IPS DF 6.9 (cell line): ENCODE results near the gene BCR.

Experiments used
- DNase-seq: peaks from one replicate; pipeline ENCODE4 v3.0.0-alpha.2; 2013; ENCODE audit warnings: low read depth, low spot score
- H3K27ac ChIP-seq: one replicate; pipeline ENCODE4 v1.5.1; 2013; ENCODE audit warnings: low read length, control low read depth
- H3K27me3 ChIP-seq: 2 replicates; pipeline ENCODE4 v1.6.1; 2013; ENCODE audit warnings: mild to moderate bottlenecking, low read length; ENCODE audit not compliant: control insufficient read depth, insufficient read depth
- H3K36me3 ChIP-seq: 2 replicates; pipeline ENCODE4 v1.6.1; 2013; ENCODE audit warnings: low read length; ENCODE audit not compliant: control insufficient read depth, insufficient read depth
- H3K4me1 ChIP-seq: 2 replicates; pipeline ENCODE4 v1.6.1; 2013; ENCODE audit warnings: low read length; ENCODE audit not compliant: control insufficient read depth, insufficient read depth
- H3K4me3 ChIP-seq: 2 replicates; pipeline ENCODE4 v1.5.1; 2013; ENCODE audit warnings: mild to moderate bottlenecking, low read length
- H3K9me3 ChIP-seq: 2 replicates; pipeline ENCODE4 v1.6.1; 2013; ENCODE audit warnings: low read length, inconsistent platforms; ENCODE audit not compliant: control insufficient read depth, insufficient read depth
- WGBS: extraction: QIAGEN DNeasy Blood & Tissue Kit; methylation state at CpG from one replicate; pipeline ENCODE4 v1.1.7; 2013; ENCODE audit warnings: mixed read lengths, missing lambda C conversion rate; ENCODE audit not compliant: insufficient read length, insufficient coverage; 5-methylcytosine and 5-hydroxymethylcytosine counted together

Gene BCR

DNA sequence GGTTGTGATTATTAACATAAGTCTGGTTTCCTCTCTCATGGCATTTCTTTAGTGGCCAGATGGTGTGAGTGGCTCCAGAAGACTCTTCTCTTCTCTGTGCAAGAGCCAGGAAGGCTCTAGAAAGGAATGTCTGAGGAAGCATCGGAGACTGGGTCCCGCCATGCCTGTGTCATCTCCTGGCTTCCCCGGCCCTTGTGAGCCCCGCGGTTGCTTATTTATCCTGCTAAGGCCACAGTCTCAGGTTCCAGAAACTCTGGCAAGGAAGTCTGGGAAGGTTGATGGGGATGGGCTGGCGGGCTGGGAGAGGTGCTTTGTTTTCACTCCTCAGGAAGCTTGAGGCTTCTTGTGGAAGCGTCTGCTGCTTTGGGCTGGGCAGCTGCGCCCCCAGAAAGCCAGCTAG is 18.9 kb downstream of the BCR start:
- Histone ChIP-seq H3K9me3 (no peaks in the 10 kb centered on the region), H3K27me3 (no peaks in the 10 kb centered on the region), H3K4me3 (no peak overlapping the region), H3K27ac (no peak overlapping the region), H3K4me1 (0 out of 2 replicates have a peak, but pooled peaks cover 2% of the 10 kb centered on the region), H3K36me3 (no peaks in the 10 kb centered on the region)
- no peak for DNase-seq
- WGBS: no CpG with 5 or more reads among the region's 8 CpGs

DNA sequence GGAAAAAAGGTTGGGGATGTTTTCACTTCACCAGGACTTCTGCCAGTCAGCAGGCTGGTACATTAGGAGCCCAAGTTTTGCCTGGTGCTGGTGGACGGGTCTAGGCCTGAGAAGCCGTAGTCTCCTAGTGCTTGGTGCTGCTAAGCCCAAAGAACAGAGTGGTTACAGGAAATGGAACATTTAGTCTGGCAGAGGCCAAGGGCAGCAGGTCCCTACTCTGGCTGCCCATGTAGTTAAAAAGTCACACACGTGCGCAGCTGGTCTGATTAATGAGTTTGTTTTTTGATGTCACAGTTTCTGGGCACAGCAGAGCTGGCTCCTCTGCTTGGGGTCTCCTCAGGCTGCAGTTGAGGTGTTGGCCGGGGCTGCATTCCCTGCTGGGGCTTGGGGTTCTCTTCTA is 20.6 kb downstream of the BCR start:
- no CpG with 5 or more reads among the region's 5 CpGs for WGBS
- no peaks in the 10 kb centered on the region for H3K9me3 ChIP-seq
- 0 out of 2 replicates have a peak, but pooled peaks cover 2% of the 10 kb centered on the region for H3K4me1 ChIP-seq
- H3K27me3 ChIP-seq: no peaks in the 10 kb centered on the region
- no peak overlapping the region for H3K4me3 ChIP-seq
- no peaks in the 10 kb centered on the region for H3K36me3 ChIP-seq
- DNase-seq: no peak
- no peak overlapping the region for H3K27ac ChIP-seq

DNA sequence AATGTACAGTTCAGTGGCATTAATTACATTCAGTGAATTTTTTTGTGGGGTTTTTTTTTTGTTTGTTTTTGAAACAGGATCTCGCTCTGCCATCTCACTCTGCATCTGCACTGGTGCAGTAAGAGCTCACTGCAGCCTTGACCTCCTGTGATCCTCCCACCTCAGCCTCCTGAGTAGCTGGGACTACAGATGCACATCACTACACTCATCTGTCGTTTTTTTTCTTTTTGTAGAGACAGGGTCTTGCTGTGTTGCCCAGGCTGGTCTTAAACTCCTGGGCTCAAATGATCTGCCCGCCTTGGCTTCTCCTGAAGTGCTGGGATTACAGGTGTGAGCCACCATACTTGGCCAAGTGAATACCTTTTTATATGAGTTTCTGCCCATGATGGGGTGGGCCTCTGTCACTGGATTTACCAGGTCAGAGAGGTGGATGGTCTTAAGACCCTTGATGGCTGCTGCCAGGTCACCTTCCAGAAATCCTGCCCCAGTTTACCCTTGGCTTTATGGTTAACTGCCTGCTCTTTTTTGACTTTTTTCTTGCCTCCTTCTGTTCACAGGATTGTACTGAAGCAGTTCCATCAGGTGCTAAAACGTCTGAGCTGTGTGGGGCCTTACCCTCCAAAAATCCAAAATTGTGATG is 22.6 kb downstream of the BCR start:
- no peak for DNase-seq
- Histone ChIP-seq H3K4me3 (no peak overlapping the region), H3K9me3 (no peaks in the 10 kb centered on the region), H3K4me1 (no peaks in the 10 kb centered on the region), H3K27me3 (no peaks in the 10 kb centered on the region), H3K36me3 (no peaks in the 10 kb centered on the region), H3K27ac (no peak overlapping the region)
- no CpG with 5 or more reads among the region's 4 CpGs for WGBS

DNA sequence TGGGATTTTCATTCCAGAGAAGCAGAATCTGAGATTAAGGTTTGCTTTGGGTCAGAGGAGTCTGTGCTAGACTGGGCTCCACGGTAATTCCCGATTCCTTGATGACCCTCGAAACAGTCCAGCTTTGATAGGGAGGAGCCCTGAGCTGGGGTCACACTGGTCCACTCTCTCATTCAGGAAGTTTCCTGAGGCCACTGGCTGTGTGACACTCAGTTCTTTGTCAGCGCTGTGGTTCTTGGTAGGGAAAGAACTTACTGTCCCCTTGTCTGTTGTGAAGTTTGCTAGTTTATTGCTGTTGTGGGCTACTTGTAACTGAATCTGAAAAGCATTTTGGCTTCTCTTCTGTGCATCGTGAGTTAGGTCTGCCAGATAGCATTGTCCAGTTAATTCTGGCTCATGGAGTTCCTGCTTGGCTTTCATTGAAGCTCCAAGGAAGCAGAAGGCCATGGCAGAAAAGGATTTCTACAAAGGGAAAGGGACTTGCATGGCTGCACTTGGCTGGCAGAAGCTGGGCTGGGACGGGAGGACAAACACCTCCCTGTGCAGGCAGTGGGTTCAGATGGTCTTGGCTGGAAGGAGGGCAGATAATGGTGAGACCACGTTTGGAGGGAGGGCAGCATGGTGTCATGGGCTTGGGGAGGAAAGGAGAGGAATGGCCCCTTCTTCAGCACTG is 23.3 kb downstream of the BCR start:
- Histone ChIP-seq H3K9me3 (no peaks in the 10 kb centered on the region), H3K4me1 (no peaks in the 10 kb centered on the region), H3K27ac (no peak overlapping the region), H3K36me3 (no peaks in the 10 kb centered on the region), H3K4me3 (no peak overlapping the region), H3K27me3 (no peaks in the 10 kb centered on the region)
- WGBS: no CpG with 5 or more reads among the region's 7 CpGs
- no peak for DNase-seq

DNA sequence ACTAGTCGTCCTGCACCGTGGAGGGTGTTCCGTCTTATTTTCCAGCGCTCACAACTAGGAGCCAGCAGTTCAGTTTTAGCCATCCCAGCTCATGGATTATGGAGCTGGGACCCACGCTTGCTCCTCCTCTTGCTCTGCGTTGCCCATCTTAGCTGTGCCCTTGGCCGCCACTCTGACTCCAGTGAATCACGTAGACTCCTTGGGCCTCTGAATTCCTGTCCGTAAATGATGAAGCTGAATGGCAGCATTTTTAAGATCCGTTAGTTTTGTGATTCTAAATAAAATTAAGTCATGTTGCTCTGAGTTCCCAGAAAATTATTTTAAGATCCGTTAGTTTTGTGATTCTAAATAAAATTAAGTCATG is 23.8 kb downstream of the BCR start:
- Histone ChIP-seq H3K4me1 (no peaks in the 10 kb centered on the region), H3K27ac (no peak overlapping the region), H3K4me3 (no peak overlapping the region), H3K9me3 (no peaks in the 10 kb centered on the region), H3K27me3 (no peaks in the 10 kb centered on the region), H3K36me3 (no peaks in the 10 kb centered on the region)
- WGBS: no CpG with 5 or more reads among the region's 11 CpGs
- no peak for DNase-seq

DNA sequence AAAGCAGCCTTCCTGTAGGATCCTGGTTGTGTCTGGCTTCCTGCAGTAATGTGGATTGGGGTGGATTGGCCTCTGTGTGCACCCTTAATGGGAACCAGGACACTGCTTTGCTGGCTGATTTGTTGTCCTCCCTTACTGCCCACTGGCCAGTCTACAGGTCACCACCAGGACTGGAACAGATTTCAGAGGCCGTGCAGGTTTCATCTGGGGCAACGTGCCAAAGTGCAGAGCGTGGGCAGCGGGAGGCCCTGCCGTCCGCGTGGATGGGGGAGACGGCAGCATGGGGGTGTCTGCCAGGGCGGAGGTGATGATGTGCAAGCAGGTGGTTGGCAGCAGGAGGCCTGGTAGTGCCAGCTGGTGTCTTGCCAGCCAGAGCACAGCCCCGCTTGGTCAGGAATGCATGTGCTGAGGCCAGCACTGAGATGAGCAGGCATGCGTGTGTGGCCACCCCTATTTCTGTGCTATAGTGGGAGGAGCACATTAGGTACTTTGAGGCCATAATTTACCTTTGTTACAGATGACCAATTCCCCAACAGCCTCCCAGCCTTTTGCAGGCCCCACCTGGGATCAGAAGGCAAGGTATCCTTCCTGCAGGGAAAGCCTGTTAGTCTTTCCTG is 24.3 kb downstream of the BCR start:
- H3K4me1 ChIP-seq: no peaks in the 10 kb centered on the region
- H3K27ac ChIP-seq: no peak overlapping the region
- no peak overlapping the region for H3K4me3 ChIP-seq
- no peak for DNase-seq
- no CpG with 5 or more reads among the region's 11 CpGs for WGBS
- no peaks in the 10 kb centered on the region for H3K27me3 ChIP-seq
- no peaks in the 10 kb centered on the region for H3K9me3 ChIP-seq
- H3K36me3 ChIP-seq: no peaks in the 10 kb centered on the region

DNA sequence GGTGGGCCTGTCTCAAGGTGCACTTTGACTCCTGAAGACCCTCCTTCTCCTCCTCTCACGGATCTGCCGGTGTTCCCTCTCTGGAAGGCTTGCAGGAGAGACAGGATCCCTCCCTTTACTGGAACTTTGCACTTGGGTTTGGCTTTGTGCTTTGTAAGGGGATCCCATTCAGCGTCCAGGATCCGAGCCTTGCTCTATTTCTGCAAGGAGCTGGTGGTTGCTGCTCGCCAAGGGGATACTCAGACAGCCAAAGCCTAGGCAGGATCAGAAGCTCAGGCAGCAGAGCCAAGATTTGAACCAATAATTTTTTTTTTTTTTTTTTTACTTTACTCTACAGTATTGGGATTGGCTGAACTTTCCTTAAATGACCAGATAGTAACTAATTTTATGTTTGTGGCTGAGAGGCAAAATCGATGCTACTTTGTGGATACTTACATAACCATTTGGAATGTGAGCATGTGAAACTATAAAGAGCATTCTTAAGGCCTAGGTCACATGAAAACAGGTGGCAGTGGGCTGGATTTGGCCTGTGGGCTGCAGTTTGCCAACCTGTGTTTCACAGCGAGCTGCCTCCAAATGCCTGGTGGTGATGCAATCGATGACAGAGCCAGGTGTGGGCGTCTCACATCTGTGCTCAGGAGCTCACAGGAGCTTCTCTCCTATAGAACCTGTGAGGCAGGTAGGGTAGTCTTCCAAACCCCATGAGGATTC is 25.2 kb downstream of the BCR start:
- Histone ChIP-seq H3K9me3 (no peaks in the 10 kb centered on the region), H3K4me3 (no peak overlapping the region), H3K27me3 (no peaks in the 10 kb centered on the region), H3K36me3 (no peaks in the 10 kb centered on the region), H3K27ac (no peak overlapping the region), H3K4me1 (no peaks in the 10 kb centered on the region)
- WGBS: no CpG with 5 or more reads among the region's 9 CpGs
- no peak for DNase-seq

DNA sequence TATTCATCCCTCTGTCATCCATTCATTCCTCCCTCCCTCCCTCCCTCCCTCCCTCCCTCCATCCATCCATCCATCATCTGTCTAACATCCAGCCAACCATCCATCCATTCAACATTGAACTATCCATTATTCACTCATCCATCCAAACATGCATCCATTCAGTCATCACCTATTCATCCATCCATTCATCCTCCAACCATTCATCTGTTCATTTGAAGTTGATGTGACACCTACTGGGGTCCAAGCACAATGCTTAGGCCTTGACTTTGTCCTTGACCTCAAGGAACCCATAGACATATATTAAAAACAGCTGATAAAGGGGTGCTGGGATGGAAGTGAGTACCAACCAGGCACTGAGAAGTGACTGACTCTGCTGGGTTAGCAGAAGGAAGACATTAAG is 26.6 kb downstream of the BCR start:
- no peaks in the 10 kb centered on the region for H3K4me1 ChIP-seq
- DNase-seq: no peak

DNA sequence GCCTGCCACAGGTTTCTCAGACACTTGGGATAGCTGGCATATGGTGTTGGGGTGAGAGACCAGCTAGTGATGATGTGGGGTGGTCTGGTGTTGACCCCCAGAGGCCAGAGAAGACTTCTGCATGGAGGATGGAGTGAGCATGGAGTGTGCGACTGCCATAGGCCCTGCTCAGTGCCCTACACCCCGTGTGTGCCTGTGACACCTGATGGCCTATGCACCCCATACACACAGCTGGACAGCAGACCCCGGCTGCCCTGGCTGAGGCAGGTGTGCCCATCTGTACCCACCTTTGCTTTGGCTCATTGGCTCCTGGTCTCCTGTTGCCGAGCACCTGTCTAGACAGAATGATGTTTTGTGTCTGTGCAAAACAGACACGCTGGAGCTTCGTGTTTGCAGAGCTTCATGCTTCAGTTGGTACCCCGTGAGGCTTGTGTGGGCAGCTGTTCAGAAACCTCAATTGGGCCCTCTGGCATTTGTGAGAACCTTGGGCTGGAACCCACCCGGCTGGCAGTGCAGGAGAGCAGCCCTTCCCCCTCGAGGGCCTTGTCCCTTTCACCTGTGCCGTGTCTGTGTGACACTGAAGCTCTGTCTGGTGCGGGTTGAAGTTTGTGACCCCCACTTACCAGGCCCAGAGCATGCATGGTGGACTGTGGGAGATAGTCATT is 27.6 kb downstream of the BCR start:
- no peak overlapping the region for H3K27ac ChIP-seq

More for the DNA sequence above, 26.6 kb downstream of the BCR start:
- Histone ChIP-seq H3K4me3 (no peak overlapping the region), H3K9me3 (no peaks in the 10 kb centered on the region), H3K27me3 (no peaks in the 10 kb centered on the region), H3K27ac (no peak overlapping the region), H3K36me3 (no peaks in the 10 kb centered on the region)

DNA sequence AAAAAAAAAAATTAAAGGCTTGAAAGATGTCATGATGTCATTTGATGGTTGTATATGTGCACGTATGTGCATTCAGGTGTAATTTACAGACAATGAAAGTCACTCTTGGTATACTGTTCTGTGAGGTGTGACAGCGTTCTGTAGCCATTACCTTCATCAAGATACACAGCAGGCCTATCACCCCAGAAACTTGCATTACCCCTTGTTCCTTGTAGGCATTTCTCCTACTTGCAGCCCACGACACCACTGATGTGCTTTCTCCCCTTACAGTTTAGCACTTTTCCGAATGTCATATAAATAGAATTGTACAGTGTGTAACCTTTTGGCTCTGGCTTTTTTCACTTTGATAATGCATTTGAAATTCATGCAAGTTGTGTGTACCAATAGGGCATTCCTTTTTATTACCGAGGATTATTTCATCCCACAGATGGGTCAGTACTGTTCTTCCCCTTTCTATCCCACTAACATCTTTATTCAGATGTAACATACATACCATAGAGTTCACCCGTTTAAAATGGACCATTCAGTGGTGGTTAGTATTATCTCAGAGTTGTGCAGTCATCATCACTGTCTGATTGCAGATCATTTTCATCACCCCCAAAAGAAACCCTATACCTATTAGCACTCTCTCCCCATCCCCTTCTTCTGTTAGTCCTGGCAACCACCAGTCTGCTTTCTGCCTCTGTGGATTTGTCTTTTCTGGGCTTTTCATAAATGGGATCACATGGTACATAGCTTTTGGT is 30.3 kb downstream of the BCR start:
- no peak overlapping the region for H3K27ac ChIP-seq
- no peak overlapping the region for H3K4me3 ChIP-seq

More for the DNA sequence above, 27.6 kb downstream of the BCR start:
- no peaks in the 10 kb centered on the region for H3K36me3 ChIP-seq
- no peaks in the 10 kb centered on the region for H3K9me3 ChIP-seq
- no peaks in the 10 kb centered on the region for H3K27me3 ChIP-seq
- H3K4me1 ChIP-seq: no peaks in the 10 kb centered on the region
- no CpG with 5 or more reads among the region's 11 CpGs for WGBS
- DNase-seq: no peak
- no peak overlapping the region for H3K4me3 ChIP-seq

More for the DNA sequence above, 30.3 kb downstream of the BCR start:
- no CpG with 5 or more reads among the region's 6 CpGs for WGBS
- Histone ChIP-seq H3K36me3 (no peaks in the 10 kb centered on the region), H3K27me3 (no peaks in the 10 kb centered on the region), H3K4me1 (no peaks in the 10 kb centered on the region), H3K9me3 (no peaks in the 10 kb centered on the region)
- no peak for DNase-seq
